Measurements from ENCODE around the gene EIF2AK3. TPM values are rescaled to one million over a fixed set of nuclear protein-coding genes. Genes with fewer than 3 reads are reported as not detected.
A peak's percentile ranks its signal among the peaks of the same experiment; 100 is the strongest.

Gene EIF2AK3
- total and polyA plus RNA-seq, 2 of the 13 experiments (the other 11 are each of a cell fraction or from before 2014, with no cell fraction given), result 10.3 to 30.6 TPM

DNA sequence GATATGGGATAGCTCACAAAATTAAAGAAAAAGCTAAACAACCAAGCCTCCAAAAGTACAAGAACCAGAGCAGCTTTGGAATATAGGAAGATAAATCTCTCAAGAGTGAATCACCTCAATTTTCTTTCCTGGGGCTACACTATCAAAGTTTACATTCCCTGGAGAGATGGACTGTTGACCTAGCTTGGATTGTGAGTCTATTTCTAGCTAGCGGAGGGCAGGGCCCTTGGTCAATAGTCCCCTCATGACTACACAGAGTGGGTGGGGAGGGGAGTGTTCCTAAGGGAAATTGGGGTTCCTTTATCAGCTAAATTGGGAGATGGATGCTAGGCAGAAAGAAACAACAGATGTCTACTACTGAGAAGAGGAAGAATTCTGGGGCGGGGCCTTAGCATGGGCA, 29.9 kb upstream of the EIF2AK3 start (continued):
- TF ChIP-seq, protein P1, sequence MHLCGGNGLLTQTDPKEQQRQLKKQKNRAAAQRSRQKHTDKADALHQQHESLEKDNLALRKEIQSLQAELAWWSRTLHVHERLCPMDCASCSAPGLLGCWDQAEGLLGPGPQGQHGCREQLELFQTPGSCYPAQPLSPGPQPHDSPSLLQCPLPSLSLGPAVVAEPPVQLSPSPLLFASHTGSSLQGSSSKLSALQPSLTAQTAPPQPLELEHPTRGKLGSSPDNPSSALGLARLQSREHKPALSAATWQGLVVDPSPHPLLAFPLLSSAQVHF (CRISPR knock-in tag; IDR thresholded peaks at IDR 0.05), result no peak
- TF ChIP-seq, protein P2, sequence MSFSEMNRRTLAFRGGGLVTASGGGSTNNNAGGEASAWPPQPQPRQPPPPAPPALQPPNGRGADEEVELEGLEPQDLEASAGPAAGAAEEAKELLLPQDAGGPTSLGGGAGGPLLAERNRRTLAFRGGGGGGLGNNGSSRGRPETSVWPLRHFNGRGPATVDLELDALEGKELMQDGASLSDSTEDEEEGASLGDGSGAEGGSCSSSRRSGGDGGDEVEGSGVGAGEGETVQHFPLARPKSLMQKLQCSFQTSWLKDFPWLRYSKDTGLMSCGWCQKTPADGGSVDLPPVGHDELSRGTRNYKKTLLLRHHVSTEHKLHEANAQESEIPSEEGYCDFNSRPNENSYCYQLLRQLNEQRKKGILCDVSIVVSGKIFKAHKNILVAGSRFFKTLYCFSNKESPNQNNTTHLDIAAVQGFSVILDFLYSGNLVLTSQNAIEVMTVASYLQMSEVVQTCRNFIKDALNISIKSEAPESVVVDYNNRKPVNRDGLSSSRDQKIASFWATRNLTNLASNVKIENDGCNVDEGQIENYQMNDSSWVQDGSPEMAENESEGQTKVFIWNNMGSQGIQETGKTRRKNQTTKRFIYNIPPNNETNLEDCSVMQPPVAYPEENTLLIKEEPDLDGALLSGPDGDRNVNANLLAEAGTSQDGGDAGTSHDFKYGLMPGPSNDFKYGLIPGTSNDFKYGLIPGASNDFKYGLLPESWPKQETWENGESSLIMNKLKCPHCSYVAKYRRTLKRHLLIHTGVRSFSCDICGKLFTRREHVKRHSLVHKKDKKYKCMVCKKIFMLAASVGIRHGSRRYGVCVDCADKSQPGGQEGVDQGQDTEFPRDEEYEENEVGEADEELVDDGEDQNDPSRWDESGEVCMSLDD (CRISPR knock-in tag; IDR thresholded peaks at IDR 0.05; ENCODE audit: borderline replicate concordance), result no peak
- peak; percentile 62 for TF ChIP-seq FOSL2 (CRISPR knock-in tag; IDR thresholded peaks at IDR 0.05)
- no peak for TF ChIP-seq RFXANK (CRISPR knock-in tag; IDR thresholded peaks at IDR 0.05)
- TF ChIP-seq NFE2L1 (CRISPR knock-in tag; IDR thresholded peaks at IDR 0.05; ENCODE audit: borderline replicate concordance), result no peak
- TF ChIP-seq ZNF724P (CRISPR knock-in tag; IDR thresholded peaks at IDR 0.05; ENCODE audit: borderline replicate concordance), result no peak
- no peak for TF ChIP-seq ZBTB26 (CRISPR knock-in tag; IDR thresholded peaks at IDR 0.05; ENCODE audit: borderline replicate concordance)
- TF ChIP-seq, protein P3, sequence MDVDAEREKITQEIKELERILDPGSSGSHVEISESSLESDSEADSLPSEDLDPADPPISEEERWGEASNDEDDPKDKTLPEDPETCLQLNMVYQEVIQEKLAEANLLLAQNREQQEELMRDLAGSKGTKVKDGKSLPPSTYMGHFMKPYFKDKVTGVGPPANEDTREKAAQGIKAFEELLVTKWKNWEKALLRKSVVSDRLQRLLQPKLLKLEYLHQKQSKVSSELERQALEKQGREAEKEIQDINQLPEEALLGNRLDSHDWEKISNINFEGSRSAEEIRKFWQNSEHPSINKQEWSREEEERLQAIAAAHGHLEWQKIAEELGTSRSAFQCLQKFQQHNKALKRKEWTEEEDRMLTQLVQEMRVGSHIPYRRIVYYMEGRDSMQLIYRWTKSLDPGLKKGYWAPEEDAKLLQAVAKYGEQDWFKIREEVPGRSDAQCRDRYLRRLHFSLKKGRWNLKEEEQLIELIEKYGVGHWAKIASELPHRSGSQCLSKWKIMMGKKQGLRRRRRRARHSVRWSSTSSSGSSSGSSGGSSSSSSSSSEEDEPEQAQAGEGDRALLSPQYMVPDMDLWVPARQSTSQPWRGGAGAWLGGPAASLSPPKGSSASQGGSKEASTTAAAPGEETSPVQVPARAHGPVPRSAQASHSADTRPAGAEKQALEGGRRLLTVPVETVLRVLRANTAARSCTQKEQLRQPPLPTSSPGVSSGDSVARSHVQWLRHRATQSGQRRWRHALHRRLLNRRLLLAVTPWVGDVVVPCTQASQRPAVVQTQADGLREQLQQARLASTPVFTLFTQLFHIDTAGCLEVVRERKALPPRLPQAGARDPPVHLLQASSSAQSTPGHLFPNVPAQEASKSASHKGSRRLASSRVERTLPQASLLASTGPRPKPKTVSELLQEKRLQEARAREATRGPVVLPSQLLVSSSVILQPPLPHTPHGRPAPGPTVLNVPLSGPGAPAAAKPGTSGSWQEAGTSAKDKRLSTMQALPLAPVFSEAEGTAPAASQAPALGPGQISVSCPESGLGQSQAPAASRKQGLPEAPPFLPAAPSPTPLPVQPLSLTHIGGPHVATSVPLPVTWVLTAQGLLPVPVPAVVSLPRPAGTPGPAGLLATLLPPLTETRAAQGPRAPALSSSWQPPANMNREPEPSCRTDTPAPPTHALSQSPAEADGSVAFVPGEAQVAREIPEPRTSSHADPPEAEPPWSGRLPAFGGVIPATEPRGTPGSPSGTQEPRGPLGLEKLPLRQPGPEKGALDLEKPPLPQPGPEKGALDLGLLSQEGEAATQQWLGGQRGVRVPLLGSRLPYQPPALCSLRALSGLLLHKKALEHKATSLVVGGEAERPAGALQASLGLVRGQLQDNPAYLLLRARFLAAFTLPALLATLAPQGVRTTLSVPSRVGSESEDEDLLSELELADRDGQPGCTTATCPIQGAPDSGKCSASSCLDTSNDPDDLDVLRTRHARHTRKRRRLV (CRISPR knock-in tag; IDR thresholded peaks at IDR 0.05), result no peak
- 0 out of 4 replicates have a peak, but pooled peaks of 1 of the 2 experiments have one; percentile 21 for TF ChIP-seq NR2F1 (CRISPR knock-in tag; IDR thresholded peaks at IDR 0.05)
- TF ChIP-seq, protein P4, sequence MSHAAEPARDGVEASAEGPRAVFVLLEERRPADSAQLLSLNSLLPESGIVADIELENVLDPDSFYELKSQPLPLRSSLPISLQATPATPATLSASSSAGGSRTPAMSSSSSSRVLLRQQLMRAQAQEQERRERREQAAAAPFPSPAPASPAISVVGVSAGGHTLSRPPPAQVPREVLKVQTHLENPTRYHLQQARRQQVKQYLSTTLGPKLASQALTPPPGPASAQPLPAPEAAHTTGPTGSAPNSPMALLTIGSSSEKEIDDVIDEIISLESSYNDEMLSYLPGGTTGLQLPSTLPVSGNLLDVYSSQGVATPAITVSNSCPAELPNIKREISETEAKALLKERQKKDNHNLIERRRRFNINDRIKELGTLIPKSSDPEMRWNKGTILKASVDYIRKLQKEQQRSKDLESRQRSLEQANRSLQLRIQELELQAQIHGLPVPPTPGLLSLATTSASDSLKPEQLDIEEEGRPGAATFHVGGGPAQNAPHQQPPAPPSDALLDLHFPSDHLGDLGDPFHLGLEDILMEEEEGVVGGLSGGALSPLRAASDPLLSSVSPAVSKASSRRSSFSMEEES (CRISPR knock-in tag; IDR thresholded peaks at IDR 0.05), result peak; percentile 40; the same call in 1 of the 2 replicates
- TF ChIP-seq ETV5 (CRISPR knock-in tag; IDR thresholded peaks at IDR 0.05; ENCODE audit: borderline replicate concordance), result no peak; the same call in 1 of the 2 replicates
- TF ChIP-seq KDM1A (CRISPR knock-in tag; IDR thresholded peaks at IDR 0.05), result no peak
- no peak for TF ChIP-seq TARDBP (CRISPR knock-in tag; IDR thresholded peaks at IDR 0.05)
- TF ChIP-seq, protein P5, sequence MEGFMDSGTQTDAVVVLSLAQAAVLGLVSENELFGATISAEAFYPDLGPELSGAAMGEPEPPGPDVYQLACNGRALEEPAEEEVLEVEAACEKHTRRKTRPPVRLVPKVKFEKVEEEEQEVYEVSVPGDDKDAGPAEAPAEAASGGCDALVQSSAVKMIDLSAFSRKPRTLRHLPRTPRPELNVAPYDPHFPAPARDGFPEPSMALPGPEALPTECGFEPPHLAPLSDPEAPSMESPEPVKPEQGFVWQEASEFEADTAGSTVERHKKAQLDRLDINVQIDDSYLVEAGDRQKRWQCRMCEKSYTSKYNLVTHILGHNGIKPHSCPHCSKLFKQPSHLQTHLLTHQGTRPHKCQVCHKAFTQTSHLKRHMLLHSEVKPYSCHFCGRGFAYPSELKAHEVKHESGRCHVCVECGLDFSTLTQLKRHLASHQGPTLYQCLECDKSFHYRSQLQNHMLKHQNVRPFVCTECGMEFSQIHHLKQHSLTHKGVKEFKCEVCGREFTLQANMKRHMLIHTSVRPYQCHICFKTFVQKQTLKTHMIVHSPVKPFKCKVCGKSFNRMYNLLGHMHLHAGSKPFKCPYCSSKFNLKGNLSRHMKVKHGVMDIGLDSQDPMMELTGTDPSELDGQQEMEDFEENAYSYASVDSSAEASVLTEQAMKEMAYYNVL (CRISPR knock-in tag; IDR thresholded peaks at IDR 0.05; ENCODE audit: borderline replicate concordance), result no peak
- TF ChIP-seq ZBTB8A (CRISPR knock-in tag; IDR thresholded peaks at IDR 0.05; ENCODE audit: borderline replicate concordance, low read depth), result no peak
- no peak for TF ChIP-seq ZNF296 (CRISPR knock-in tag; conservative IDR thresholded peaks at IDR 0.05)
